ENCODE results near the gene CXCL9.

Gene CXCL9

DNA sequence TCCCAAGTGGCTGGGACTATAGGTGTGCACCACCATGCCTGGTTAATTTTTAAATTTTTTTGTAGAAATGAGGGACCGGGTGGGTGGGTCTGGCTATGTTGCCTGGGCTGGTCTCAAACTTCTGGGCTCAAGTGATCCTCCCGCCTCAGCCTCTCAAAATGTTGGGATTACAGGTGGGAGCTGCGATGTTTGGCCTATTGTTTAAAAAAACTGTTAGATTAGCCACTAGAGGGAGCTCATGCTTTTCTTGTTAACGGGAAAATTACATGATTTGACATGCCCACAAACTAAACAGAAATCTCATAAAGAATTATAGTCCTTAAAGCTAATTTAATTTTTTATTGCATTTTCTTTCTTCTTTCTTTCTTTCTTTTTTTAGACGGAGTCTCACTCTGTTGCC is 11.6 kb downstream of the CXCL9 start:
- CTCF ChIA-PET, result interaction anchor here (0.7 to 4.7 kb wide), 42 partner anchors 8 to 509 kb away, joined by 3 to 153 read pairs (median 5); partner anchors contain the start of genes ART3, CXCL11 and CXCL9
- no peak overlapping the region for H3K4me3 ChIP-seq (ENCODE audit: low read depth, low read length)
- TF ChIP-seq, protein P1, sequence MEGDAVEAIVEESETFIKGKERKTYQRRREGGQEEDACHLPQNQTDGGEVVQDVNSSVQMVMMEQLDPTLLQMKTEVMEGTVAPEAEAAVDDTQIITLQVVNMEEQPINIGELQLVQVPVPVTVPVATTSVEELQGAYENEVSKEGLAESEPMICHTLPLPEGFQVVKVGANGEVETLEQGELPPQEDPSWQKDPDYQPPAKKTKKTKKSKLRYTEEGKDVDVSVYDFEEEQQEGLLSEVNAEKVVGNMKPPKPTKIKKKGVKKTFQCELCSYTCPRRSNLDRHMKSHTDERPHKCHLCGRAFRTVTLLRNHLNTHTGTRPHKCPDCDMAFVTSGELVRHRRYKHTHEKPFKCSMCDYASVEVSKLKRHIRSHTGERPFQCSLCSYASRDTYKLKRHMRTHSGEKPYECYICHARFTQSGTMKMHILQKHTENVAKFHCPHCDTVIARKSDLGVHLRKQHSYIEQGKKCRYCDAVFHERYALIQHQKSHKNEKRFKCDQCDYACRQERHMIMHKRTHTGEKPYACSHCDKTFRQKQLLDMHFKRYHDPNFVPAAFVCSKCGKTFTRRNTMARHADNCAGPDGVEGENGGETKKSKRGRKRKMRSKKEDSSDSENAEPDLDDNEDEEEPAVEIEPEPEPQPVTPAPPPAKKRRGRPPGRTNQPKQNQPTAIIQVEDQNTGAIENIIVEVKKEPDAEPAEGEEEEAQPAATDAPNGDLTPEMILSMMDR (IDR thresholded peaks at IDR 0.05; ENCODE audit: insufficient read depth, low read length, missing control alignments), result peak; percentile 34
- DNase-seq (ENCODE audit: low read depth, low spot score), result no peak
- POLR2A ChIA-PET, result no interaction called here

DNA sequence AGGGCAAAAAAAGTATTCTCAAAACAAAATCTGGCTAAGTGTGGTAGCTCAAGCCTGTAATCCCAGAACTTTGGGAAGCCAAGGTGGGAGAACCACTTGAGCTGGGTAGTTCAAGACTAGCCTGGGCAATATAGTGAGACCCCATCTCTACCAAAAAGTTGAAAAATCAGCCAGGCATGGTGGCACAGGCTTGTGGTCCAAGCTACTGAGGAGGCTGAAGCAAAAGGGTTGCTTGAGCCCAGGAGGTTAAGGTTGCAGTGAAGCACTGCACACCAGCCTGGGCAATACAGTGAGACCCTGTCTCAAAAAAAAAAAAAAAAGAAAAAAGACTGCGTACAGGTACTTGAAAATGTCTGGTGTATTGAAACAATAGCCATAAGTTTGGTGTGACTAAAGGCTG is 14.8 kb downstream of the CXCL9 start:
- DNase-seq (ENCODE audit: low read depth, low spot score), result no peak
- TF ChIP-seq, protein P1 (IDR thresholded peaks at IDR 0.05; ENCODE audit: insufficient read depth, low read length, missing control alignments), result no peak
- POLR2A ChIA-PET, result no interaction called here
- CTCF ChIA-PET, result interaction anchor here (0.6 to 2.2 kb wide), 17 partner anchors 15 to 507 kb away, joined by 3 to 18 read pairs (median 3); no protein-coding TSS in a partner anchor
- H3K4me3 ChIP-seq (ENCODE audit: low read depth, low read length), result no peak overlapping the region

DNA sequence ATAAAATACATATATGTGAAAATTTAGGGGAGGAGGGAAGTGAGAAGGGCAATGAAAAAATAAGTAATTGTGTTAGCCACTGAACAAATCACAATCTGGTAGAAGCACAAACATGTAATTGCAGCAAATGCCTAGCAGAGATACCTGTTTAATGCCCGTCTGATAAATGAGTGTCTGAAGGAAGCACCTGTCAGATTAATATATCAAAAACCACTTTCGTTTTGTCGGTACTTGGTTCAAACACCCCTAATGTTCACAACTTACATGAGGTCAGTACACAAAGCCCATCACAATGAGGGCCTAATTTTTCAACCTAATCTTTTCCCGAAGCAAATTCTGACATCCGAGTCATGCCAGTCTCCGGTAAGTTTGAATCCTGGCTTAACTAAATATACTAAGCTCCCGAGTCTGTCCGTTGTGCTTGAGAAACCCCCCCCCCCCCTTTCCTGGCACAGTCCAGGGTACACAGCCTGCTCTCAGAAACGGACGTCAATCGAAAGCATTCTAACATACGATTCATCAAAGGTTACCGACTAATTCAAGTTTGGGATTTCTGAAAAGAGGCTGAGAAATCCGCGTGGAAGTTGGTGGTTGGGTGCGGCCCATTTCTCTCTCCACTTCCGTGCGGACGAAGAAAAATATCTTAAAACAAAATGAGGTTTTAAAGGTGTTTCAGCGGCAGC is 17.3 kb downstream of the CXCL9 start:
- peak overlapping the region; percentile 89 for H3K4me3 ChIP-seq (ENCODE audit: low read depth, low read length)
- CTCF ChIA-PET, result interaction anchor here (1.1 to 1.7 kb wide), 3 partner anchors 11 to 97 kb away, joined by 4 to 5 read pairs (median 4); no protein-coding TSS in a partner anchor
- no peak for DNase-seq (ENCODE audit: low read depth, low spot score)
- TF ChIP-seq, protein P1 (IDR thresholded peaks at IDR 0.05; ENCODE audit: insufficient read depth, low read length, missing control alignments), result no peak
- POLR2A ChIA-PET, result no interaction called here

DNA sequence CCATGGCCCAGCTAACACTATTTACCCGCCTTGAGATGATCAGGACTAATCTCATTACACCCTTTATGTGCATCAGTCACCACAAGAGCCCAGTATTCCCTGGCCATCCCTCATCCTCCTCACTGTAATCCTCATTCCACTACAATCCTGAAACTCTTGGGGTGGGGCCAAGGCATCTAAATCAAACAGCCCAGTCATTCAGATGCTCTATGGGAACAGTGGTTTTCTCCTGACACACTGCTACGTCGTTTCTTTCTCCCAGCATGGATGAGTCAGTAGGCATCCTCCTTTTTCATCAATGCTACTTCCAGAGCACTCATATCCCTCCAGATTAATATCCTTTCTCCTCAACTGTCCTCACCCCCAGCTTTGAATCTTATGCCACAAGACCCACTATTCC is 22.2 kb downstream of the CXCL9 start:
- H3K4me3 ChIP-seq (ENCODE audit: low read depth, low read length), result no peak overlapping the region
- CTCF ChIA-PET, result interaction anchor here (1.1 to 2.6 kb wide), 3 partner anchors 11 to 83 kb away, joined by 6 to 14 read pairs (median 6); no protein-coding TSS in a partner anchor
- POLR2A ChIA-PET, result no interaction called here
- TF ChIP-seq, protein P1 (IDR thresholded peaks at IDR 0.05; ENCODE audit: insufficient read depth, low read length, missing control alignments), result no peak
- DNase-seq (ENCODE audit: low read depth, low spot score), result peak; percentile 69

DNA sequence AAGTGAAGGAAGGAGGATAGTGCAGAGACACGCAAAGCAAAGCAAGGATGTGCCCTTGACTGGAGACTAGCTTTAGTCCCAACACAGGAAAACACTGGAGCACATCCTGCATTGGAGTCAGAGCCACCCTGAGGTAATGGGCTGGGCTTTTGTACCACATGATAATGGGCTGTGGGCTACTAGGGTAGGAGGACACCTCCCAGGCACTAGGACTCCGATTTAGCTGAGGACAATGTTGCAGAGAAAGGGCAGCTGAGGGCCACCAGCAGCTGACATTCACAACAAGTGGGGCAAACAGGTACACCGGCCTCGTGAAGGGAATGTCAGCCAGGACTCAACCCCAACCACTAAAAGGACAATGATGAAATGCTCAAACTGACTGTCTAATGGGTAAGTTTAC is 26.7 kb downstream of the CXCL9 start:
- ChIA-PET POLR2A (no interaction called here), CTCF (interaction anchor here (1.0 kb wide), 1 partner anchor 15 kb away, joined by 4 read pairs; no protein-coding TSS in a partner anchor)
- H3K4me3 ChIP-seq (ENCODE audit: low read depth, low read length), result no peak overlapping the region
- DNase-seq (ENCODE audit: low read depth, low spot score), result no peak
- TF ChIP-seq, protein P1 (IDR thresholded peaks at IDR 0.05; ENCODE audit: insufficient read depth, low read length, missing control alignments), result no peak

DNA sequence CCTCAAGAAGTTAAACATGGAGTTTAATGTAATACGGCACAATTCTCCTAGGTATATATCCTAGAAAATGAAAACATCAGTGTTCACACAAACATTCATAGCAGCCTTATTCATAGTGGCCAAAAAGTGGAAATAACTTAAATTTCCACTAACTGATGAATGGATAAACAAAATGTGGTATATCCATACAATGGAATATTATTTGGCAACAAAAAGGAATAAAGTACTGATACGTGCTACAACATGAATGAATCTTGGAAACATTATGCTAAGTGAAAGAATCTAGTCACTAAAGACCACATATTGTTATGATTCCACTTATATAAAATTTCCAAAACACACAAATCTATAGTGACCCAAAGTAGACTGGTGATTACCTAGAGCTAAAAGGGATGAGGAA is 31.1 kb downstream of the CXCL9 start:
- no peak for DNase-seq (ENCODE audit: low read depth, low spot score)
- TF ChIP-seq, protein P1 (IDR thresholded peaks at IDR 0.05; ENCODE audit: insufficient read depth, low read length, missing control alignments), result no peak
- POLR2A ChIA-PET, result no interaction called here
- CTCF ChIA-PET, result interaction anchor here (1.0 kb wide), 1 partner anchor 25 kb away, joined by 3 read pairs; no protein-coding TSS in a partner anchor
- no peak overlapping the region for H3K4me3 ChIP-seq (ENCODE audit: low read depth, low read length)

Measured in AG04449 (cell line).